ENCODE data around the gene MUC6.

Gene MUC6

DNA sequence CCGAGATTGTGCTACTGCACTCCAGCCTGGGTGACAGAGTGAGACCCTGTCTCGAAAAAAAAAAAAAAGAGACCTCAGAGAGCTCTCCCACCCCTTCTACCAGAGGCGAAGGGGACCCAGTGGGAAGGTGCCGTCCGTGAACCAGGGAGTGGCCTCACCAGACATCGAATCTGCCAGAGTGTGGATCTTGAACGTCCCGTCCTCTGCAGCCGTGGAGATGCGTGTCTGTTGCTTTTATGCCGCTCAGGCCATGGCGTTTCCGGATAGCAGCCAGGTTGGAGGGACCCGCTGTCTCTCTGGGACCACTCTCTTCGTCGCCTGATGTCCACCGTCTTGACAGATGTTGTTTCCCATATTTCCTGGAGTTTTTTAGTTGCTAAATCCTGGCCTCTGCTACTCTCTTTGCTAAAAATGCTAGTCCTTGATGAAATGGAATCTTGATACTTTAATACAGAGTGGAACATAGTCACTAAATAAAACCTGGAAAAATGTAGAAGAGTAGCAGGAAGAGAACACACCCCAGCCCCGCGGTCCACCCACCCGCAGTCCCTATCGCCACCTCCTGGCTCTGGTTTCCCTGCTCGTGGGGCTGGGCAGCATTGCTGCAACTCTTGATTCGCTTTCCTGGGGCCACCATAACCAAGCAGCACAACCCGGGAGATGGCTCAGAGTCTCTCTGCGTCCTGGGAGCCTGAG lies 12.0 kb upstream of the MUC6 start:
- Histone ChIP-seq H3K4me3 (ENCODE audit: low read length) (no peak overlapping the region), H3K27ac (ENCODE audit: low read length) (no peak overlapping the region), H3K27me3 (ENCODE audit: control insufficient read depth, insufficient read depth, low read length) (no peaks in the 10 kb centered on the region), H3K36me3 (ENCODE audit: control insufficient read depth, low read depth, low read length) (no peaks in the 10 kb centered on the region), H3K9ac (ENCODE audit: low read length) (no peak overlapping the region), H3K9me3 (ENCODE audit: control insufficient read depth, low read depth, low read length) (no peaks in the 10 kb centered on the region), H3K4me1 (ENCODE audit: control insufficient read depth, low read depth, low read length) (no peaks in the 10 kb centered on the region)

DNA sequence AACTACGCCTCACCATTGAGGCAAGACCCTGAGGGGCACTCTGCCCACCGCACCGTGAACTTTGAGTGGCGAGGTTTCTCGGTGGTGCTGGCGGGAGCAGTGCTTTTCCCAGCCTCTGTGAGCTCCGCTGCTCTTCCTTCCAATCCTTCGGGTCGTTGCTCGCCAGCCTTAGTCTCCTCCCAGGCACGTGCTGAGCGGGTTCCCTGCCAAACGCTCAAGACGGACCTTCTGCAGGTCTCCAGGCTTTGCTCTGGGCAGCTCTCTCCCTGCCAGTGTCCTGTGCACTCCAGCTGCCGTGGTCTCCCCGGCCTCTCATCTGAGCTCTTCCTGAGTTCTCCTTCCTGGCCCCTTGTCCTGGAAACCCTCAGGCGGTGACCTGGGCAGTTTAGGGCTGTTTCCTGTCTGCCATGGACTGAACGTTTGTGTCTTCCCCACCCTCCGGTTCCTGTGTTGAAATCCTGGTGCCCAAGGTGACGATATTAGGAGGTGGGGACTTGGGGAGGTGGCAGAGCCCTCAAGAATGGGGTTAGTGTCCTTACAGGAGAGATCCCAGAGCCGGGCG lies 11.2 kb upstream of the MUC6 start:
- H3K27ac ChIP-seq (ENCODE audit: low read length): no peak overlapping the region
- H3K4me3 ChIP-seq (ENCODE audit: low read length): no peak overlapping the region
- no peak overlapping the region for H3K9ac ChIP-seq (ENCODE audit: low read length)
- H3K36me3 ChIP-seq (ENCODE audit: control insufficient read depth, low read depth, low read length): no peaks in the 10 kb centered on the region
- no peaks in the 10 kb centered on the region for H3K27me3 ChIP-seq (ENCODE audit: control insufficient read depth, insufficient read depth, low read length)
- H3K4me1 ChIP-seq (ENCODE audit: control insufficient read depth, low read depth, low read length): no peaks in the 10 kb centered on the region
- H3K9me3 ChIP-seq (ENCODE audit: control insufficient read depth, low read depth, low read length): no peaks in the 10 kb centered on the region

DNA sequence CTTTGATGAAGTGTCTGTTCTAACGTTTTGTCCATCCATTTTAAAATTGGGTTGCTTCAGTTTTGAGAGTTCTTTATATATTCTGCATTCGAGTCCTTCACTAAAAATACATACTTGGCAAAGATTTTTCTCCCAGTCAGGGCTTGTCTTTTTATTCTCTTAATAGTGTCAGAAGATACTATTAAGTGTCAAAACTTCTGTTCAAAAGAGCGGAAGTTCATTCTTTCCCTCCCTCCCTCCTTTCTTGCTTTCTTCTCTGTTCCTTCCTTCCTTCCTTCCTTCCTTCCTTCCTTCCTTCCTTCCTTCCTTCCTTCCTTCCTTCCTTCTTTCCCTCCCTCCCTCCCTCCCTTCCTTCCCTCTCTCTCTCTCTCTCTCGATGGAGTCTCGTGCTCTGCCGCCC lies 7.6 kb upstream of the MUC6 start:
- Histone ChIP-seq H3K4me3 (ENCODE audit: low read length) (no peak overlapping the region), H3K27me3 (ENCODE audit: control insufficient read depth, insufficient read depth, low read length) (no peaks in the 10 kb centered on the region), H3K36me3 (ENCODE audit: control insufficient read depth, low read depth, low read length) (no peaks in the 10 kb centered on the region), H3K27ac (ENCODE audit: low read length) (no peak overlapping the region), H3K9ac (ENCODE audit: low read length) (no peak overlapping the region), H3K9me3 (ENCODE audit: control insufficient read depth, low read depth, low read length) (no peaks in the 10 kb centered on the region), H3K4me1 (ENCODE audit: control insufficient read depth, low read depth, low read length) (no peaks in the 10 kb centered on the region)

DNA sequence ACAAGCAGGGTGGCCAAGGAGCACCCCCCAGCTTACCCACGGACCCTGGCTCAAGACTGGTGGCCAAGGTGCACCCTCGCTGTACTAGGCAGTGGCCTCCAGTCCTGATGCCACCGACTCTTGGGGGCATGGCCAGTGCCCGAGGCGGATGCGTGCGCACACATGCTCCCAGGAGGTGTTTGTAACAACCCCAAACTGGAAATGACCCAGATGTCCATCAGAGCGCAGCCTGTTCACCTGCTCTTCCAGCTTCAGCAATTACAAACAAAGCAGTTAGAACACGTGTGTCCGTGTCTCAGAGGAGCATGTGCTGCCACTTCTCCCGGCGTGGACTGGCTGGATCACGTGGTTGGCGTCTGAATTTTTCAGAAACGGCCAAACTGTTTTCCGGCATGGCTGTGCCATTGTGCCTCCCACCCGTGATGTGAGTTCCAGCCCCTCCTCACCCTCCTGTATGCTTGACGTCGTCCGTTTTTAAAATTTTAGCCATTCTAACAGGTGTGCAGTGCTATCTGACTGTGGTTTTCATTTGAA lies 7.1 kb upstream of the MUC6 start:
- Histone ChIP-seq H3K9me3 (ENCODE audit: control insufficient read depth, low read depth, low read length) (no peaks in the 10 kb centered on the region), H3K4me1 (ENCODE audit: control insufficient read depth, low read depth, low read length) (no peaks in the 10 kb centered on the region), H3K9ac (ENCODE audit: low read length) (no peak overlapping the region), H3K27me3 (ENCODE audit: control insufficient read depth, insufficient read depth, low read length) (no peaks in the 10 kb centered on the region), H3K27ac (ENCODE audit: low read length) (no peak overlapping the region), H3K4me3 (ENCODE audit: low read length) (no peak overlapping the region), H3K36me3 (ENCODE audit: control insufficient read depth, low read depth, low read length) (no peaks in the 10 kb centered on the region)

DNA sequence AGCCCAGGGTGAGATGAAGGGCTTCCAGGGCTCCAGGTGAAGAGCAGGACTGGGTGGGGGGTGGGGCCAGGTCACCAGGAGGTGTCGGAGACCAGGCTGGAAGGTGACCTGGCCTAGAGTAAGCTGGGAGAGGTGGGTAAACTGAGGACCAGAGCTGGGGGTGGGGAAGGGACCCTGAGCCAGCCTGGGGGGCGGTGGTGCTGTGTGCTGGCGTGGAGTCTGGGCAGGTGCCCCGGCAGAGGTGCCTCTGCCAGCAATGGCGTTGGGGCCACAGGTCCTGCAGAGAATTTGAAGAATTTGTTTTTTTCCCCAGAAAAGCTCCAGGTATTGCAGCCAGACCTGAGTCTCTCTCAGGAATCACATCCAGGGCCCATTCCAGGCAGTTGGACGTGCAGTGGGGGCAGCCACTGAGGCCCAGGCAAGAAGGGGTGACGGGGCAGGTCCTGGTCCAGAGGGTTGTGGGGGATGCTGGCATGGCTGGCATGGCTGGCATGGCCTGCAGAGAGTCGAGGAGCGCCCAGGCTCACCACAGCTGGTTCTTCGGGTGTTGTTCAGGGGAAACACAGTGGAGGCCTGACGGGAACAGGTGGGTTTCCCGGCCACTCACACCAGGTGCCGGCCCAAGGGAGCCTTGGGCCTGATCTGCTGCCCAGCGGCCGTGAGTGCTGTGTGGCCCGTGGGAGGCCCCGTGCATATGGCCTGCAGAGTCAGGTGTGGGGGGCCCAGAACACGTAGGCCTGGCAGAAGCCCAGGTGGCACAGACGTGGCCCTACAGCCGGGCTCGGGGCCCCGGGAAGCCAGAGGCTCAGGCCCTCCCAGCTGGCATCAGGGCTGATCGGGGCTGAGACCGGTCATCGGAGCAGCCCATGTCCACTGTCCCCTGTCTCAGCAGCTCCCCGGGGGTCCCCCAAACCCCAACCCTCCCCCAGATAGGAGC lies 6.4 kb upstream of the MUC6 start:
- Histone ChIP-seq H3K27ac (ENCODE audit: low read length) (no peak overlapping the region), H3K4me3 (ENCODE audit: low read length) (no peak overlapping the region), H3K36me3 (ENCODE audit: control insufficient read depth, low read depth, low read length) (no peaks in the 10 kb centered on the region), H3K27me3 (ENCODE audit: control insufficient read depth, insufficient read depth, low read length) (no peaks in the 10 kb centered on the region), H3K9me3 (ENCODE audit: control insufficient read depth, low read depth, low read length) (no peaks in the 10 kb centered on the region), H3K9ac (ENCODE audit: low read length) (no peak overlapping the region), H3K4me1 (ENCODE audit: control insufficient read depth, low read depth, low read length) (no peaks in the 10 kb centered on the region)

DNA sequence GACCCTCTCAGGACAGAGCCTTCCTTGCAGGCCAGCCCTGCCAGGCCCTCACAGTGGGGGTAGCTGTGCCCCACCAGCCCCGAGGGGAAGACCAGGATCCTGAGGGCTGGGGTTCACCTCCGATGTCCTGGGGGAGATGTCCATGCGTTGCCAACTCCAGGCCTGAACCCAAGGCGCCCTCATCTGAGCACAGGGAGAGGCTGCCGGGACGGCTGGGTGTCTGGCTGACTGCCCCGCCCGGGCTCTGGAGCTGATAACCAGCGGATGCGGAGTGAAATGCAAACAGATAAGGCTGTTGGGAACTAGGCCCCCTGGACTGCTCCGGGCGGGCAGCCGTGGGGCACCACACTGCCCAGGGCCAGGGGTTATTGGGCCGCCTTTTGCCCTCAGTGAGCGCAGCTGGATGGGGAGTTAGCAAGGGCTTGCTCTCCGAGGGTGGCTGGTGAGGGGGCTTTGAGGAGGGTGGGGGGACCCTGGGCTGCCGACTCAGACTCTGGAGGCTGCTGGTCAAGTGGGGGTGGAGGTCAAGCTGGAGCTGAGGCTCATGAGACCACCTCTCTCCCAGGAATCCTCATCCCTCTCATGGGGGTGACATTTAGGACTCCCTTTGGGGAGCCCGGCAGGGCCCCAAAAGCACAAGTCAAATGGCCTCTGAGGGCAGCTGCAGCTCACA lies 5.6 kb upstream of the MUC6 start:
- no peak overlapping the region for H3K4me3 ChIP-seq (ENCODE audit: low read length)
- H3K27ac ChIP-seq (ENCODE audit: low read length): no peak overlapping the region
- no peak overlapping the region for H3K9ac ChIP-seq (ENCODE audit: low read length)
- H3K27me3 ChIP-seq (ENCODE audit: control insufficient read depth, insufficient read depth, low read length): no peaks in the 10 kb centered on the region
- no peaks in the 10 kb centered on the region for H3K4me1 ChIP-seq (ENCODE audit: control insufficient read depth, low read depth, low read length)
- no peaks in the 10 kb centered on the region for H3K36me3 ChIP-seq (ENCODE audit: control insufficient read depth, low read depth, low read length)
- H3K9me3 ChIP-seq (ENCODE audit: control insufficient read depth, low read depth, low read length): no peaks in the 10 kb centered on the region

DNA sequence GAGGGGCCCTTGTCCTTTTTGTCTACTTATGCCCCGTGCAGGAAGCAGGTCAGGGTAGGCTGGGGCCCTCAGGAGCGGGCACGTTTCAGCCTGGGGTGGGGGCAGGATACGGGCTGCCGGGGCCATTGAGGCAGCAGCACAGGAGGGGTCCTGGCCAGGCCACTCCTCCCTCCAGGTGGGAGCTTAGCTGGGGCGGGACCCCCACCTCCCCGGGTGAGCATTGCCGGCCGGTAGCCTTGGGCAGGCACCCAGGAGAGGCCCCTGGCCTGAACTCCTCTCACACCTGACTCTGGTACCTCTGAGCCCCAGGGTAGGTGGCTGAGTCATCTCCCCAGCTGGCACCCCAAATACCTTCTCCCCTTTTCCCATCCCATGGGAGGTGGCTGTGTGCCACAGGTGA lies 5.0 kb upstream of the MUC6 start:
- Histone ChIP-seq H3K9me3 (ENCODE audit: control insufficient read depth, low read depth, low read length) (no peaks in the 10 kb centered on the region), H3K36me3 (ENCODE audit: control insufficient read depth, low read depth, low read length) (no peaks in the 10 kb centered on the region), H3K27ac (ENCODE audit: low read length) (no peak overlapping the region), H3K4me1 (ENCODE audit: control insufficient read depth, low read depth, low read length) (no peaks in the 10 kb centered on the region), H3K9ac (ENCODE audit: low read length) (no peak overlapping the region), H3K27me3 (ENCODE audit: control insufficient read depth, insufficient read depth, low read length) (no peaks in the 10 kb centered on the region), H3K4me3 (ENCODE audit: low read length) (no peak overlapping the region)

DNA sequence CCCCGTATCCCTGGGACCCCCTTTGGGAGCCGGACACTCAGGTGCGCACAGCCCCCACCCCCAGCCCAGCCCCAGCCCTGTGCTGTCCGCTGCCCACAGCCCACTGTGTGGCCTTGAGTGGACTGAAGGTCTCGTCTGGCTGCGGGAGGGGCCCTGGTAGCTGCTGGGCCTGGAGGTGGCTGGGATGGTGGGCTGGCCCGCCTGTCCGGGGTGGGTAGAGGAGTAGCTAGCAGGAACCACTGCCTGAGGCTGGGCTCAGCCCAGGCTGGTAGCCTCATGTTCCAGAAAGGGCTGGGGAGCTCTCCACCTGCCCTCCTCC lies 4.6 kb upstream of the MUC6 start:
- Histone ChIP-seq H3K27me3 (ENCODE audit: control insufficient read depth, insufficient read depth, low read length) (no peaks in the 10 kb centered on the region), H3K36me3 (ENCODE audit: control insufficient read depth, low read depth, low read length) (no peaks in the 10 kb centered on the region), H3K4me1 (ENCODE audit: control insufficient read depth, low read depth, low read length) (no peaks in the 10 kb centered on the region), H3K27ac (ENCODE audit: low read length) (no peak overlapping the region), H3K4me3 (ENCODE audit: low read length) (no peak overlapping the region), H3K9ac (ENCODE audit: low read length) (no peak overlapping the region), H3K9me3 (ENCODE audit: control insufficient read depth, low read depth, low read length) (no peaks in the 10 kb centered on the region)

DNA sequence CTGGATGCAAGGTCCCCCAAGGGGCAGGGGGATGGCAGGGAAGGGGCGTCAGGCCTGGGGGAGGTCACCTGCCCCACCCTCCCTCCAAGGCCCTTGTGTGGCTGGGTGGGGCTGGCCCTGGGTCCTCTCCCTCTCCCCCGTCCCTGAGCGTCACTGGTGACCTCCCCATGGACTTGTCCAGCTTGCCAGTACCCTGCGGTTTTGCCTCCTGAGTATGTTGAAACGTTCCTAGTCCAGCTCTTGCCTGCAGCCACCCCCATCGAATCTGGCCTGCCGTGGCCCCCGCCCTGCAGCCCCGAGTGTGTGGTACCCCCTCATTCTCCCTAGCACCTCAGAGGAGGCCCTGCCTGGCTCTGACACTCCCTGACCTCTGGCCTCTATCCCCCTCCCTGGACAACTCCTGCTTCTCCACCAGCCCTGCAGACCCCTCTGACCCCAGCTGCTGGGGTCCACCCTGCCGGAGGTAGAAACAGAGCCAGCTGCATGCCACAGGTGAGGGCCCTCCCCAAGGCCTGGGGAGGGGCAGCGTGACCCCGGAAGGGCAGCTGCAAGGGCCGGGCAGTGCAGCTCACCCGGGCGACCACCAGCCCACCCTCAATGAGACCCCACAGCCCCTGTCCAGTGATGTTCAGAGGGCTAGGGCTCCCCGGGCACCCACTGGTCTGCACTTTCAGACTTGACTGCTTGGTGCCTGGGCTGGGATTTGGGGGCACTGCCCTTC lies 4.1 kb upstream of the MUC6 start:
- Histone ChIP-seq H3K9ac (ENCODE audit: low read length) (no peak overlapping the region), H3K36me3 (ENCODE audit: control insufficient read depth, low read depth, low read length) (no peaks in the 10 kb centered on the region), H3K9me3 (ENCODE audit: control insufficient read depth, low read depth, low read length) (no peaks in the 10 kb centered on the region), H3K27me3 (ENCODE audit: control insufficient read depth, insufficient read depth, low read length) (no peaks in the 10 kb centered on the region), H3K27ac (ENCODE audit: low read length) (no peak overlapping the region), H3K4me1 (ENCODE audit: control insufficient read depth, low read depth, low read length) (no peaks in the 10 kb centered on the region), H3K4me3 (ENCODE audit: low read length) (no peak overlapping the region)

DNA sequence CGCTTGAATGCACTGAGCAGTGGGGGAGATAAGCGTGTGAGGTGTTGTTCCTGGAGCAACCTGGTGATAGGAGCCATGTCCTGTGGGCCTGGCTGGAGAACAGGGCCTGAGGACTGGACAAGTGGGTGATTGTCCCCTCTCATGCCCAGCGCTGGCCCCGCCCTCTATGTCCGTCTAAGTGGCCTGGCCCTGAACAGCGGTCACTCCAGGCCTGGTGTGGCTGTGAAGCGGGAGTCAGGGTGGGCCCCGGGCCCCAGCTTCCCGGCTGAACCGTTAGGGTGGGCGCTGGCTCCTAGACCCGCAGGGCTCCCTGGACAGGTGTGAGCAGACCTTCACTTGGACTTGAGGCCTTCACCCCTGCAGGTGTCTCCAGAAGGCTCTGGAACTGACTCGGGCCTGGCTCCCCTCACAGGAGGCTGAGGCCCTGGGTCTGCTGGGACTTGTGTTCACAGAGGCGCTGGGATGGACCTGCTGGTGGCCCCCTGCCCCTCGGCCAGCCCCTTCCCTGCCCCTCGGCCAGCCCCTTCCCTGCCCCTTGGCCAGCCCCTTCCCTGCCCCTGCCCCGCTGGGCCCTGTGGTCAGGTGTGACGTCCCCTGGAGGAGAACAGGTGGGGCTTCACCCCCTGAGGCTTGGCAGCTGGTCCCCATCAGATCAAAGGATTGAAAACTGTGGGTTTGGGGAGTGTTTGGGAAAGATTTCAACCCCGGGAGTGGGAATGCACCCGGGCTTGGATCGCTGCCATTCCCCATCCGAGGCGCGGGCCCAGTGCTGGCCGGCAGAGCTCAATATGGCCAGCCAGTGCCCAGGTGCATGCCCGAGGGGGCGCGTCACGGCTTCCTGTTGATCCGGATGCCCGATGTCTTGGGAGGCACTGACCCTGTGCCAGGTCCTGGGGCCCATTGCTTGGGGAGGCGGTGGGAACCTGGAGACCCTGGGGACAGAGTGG lies 3.2 kb upstream of the MUC6 start:
- Histone ChIP-seq H3K4me3 (ENCODE audit: low read length) (no peak overlapping the region), H3K9me3 (ENCODE audit: control insufficient read depth, low read depth, low read length) (no peaks in the 10 kb centered on the region), H3K27me3 (ENCODE audit: control insufficient read depth, insufficient read depth, low read length) (no peaks in the 10 kb centered on the region), H3K9ac (ENCODE audit: low read length) (no peak overlapping the region), H3K4me1 (ENCODE audit: control insufficient read depth, low read depth, low read length) (no peaks in the 10 kb centered on the region), H3K36me3 (ENCODE audit: control insufficient read depth, low read depth, low read length) (no peaks in the 10 kb centered on the region), H3K27ac (ENCODE audit: low read length) (no peak overlapping the region)

Data from iPS-18a (cell line).